Thyroid gland (tissue), 4 donors: ENCODE results near the gene UTY. TPM values are rescaled to one million over a fixed set of nuclear protein-coding genes. Genes with fewer than 3 reads are reported as not detected.

Source experiments
- DNase-seq, 2 donors: peaks; one replicate each; pipeline ENCODE4 v3.0.0-alpha.2; 2019
- H3K27ac ChIP-seq, 3 donors: fragments of 200-600 bp; sonication (generic); 1 replicate in 2 of 3; 2 replicates in 1 of 3; pipeline ENCODE4 v1.5.1; 2016 to 2019; ENCODE audit warnings: mild to moderate bottlenecking in 1 of 3, moderate library complexity in 1 of 3
- H3K27me3 ChIP-seq: fragments of 200-600 bp; sonication (generic); one replicate; pipeline ENCODE4 v1.5.1; 2019
- H3K36me3 ChIP-seq, 2 donors: fragments of 200-600 bp; sonication (generic); one replicate each; pipeline ENCODE4 v1.5.1; 2016 to 2019
- H3K4me1 ChIP-seq, 2 donors: fragments of 200-600 bp; sonication (generic); one replicate each; pipeline ENCODE4 v1.5.1; 2017 to 2019
- H3K4me3 ChIP-seq, 3 donors: fragments of 200-600 bp; sonication (generic); replicated peaks in 1 of 3; 1 replicate in 2 of 3; 2 replicates in 1 of 3; pipeline ENCODE4 v1.5.1; 2016; ENCODE audit warnings: mild to moderate bottlenecking in 1 of 3
- H3K9me3 ChIP-seq: fragments of 200-600 bp; sonication (generic); one replicate; pipeline ENCODE4 v1.5.1; 2017
- CTCF ChIP-seq, 6 experiments: fragments of 200-600 bp in 3 of 6; fragments of 450-650 bp in 3 of 6; sonication (generic) in 3 of 6; IDR thresholded peaks; one replicate each; pipeline ENCODE4 v1.5.1; 2016 to 2019; ENCODE audit warnings: antibody characterized with exemption in 6 of 6, mild to moderate bottlenecking in 2 of 6, inconsistent platforms in 1 of 6, moderate library complexity in 1 of 6
- POLR2A ChIP-seq, 2 donors: fragments of 450-650 bp; IDR thresholded peaks; one replicate each; pipeline ENCODE4 v1.6.1; 2017; ENCODE audit warnings: antibody characterized with exemption in 2 of 2, mild to moderate bottlenecking in 2 of 2, moderate library complexity in 1 of 2
- WGBS, 2 donors: methylation state at CpG; one replicate each; pipeline ENCODE4 v1.1.5; 2017; 5-methylcytosine and 5-hydroxymethylcytosine counted together
- intact Hi-C: fragments of 100-400 bp; cut with DNase I; formaldehyde crosslinking; loops from one replicate; pipeline ENCODE4 v1.15.1; 2023
- total RNA-seq, 4 donors: library from RNA; depleted of rRNA; stranded (reverse); fragments of >200 nt; gene quantifications; one replicate each; pipeline ENCODE4 v1.2.3, GENCODE V29; 2016

Gene UTY
- total RNA-seq, 4 donors from 2014 or later: 0.27 to 113 (median 57.1) TPM; not detected in 1

DNA sequence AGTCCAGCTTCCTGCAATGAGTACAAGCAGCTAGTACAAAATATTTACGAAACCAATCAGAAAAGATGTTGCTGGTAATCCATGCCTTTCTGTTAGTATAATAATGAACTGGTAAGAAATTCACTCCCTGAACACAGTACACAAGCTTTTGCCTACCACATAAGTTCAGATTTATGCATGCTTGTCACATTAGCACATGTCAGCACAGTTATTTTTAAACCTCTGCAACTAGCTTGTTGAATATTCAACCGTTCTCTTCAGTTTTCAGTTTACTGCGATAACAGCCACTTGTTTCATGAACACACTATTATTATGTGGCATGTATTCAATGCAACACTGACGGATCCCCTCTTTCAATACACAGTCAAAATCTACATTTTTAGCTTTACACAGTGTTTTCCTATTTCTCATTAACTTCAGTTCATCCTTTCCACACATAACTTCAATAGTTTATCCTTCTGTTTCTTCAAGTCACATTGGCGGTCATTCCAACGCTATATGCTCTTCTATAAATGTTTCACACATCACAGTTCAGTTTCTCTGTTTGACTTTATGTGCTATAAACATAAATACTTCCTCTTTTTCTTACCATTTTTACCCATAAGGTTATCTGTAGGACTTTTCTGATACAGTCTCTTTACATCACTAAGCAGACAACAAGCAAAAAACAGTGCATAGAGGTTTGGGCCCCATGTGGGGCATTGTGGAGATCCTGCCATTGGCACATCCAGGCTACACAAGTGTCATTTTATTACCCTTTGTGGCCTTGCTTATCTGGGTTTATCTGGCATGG lies 62.8 kb downstream of the UTY start:
- H3K27ac ChIP-seq: no peak overlapping the region
- intact Hi-C loops: no loop called here

DNA sequence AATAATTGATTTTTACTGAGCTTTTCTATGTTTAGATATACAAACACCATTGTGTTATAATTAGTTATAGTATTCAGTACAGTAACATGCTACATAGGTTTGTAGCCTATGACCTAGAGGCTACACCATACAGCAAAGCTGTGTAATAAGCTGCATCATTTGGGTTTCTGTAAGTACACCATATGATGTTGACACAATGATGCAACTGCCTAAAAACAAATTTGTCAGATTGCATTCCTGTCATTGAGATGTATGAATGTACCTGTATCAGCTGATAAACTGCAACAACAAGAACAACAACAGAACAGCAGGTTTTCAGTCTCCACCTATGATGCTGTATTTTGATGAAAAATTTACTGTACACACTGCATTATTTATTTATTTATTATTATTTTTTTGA lies 64.3 kb downstream of the UTY start:
- Histone ChIP-seq H3K27me3 (no peaks in the 10 kb centered on the region), H3K36me3 (no peaks in the 10 kb centered on the region), H3K9me3 (no peaks in the 10 kb centered on the region), H3K27ac (no peak overlapping the region), H3K4me1 (no peaks in the 10 kb centered on the region), H3K4me3 (no peak overlapping the region)
- TF ChIP-seq CTCF (IDR thresholded peaks at IDR 0.05): no peak
- TF ChIP-seq POLR2A (IDR thresholded peaks at IDR 0.05): no peak
- intact Hi-C loops: no loop called here
- no peak for DNase-seq

More for the DNA sequence above, 62.8 kb downstream of the UTY start:
- TF ChIP-seq POLR2A (IDR thresholded peaks at IDR 0.05) (no peak), CTCF (IDR thresholded peaks at IDR 0.05) (no peak)
- Histone ChIP-seq H3K27me3 (no peaks in the 10 kb centered on the region), H3K4me1 (no peaks in the 10 kb centered on the region), H3K4me3 (no peak overlapping the region), H3K9me3 (no peaks in the 10 kb centered on the region), H3K36me3 (no peaks in the 10 kb centered on the region)
- no peak for DNase-seq
- 86 to 93% methylated on average over 6 of the region's 6 CpGs for WGBS, 2 donors

DNA sequence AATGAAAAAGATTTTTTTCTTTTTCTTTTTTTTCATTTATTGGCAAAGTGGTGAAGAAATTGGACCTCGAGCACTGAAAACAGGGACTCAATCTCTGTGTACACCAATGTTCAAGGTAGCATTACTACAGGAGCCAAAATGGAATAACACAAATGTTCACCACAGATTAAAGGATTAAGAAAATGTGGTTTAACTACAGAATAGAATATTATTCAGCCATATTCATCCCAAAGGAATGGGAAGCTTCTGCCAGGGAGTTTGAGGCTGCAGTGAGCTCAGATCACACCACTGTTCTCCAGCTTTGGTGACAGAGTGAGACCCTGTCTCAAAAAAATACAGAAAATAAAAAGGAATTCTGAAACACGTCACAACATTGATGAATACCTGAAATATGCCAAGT lies 81.0 kb downstream of the UTY start:
- WGBS, 2 donors: 85 to 94% methylated on average over 2 of the region's 2 CpGs
- intact Hi-C loops: no loop called here
- Histone ChIP-seq H3K27me3 (no peaks in the 10 kb centered on the region), H3K4me3 (no peak overlapping the region), H3K9me3 (no peaks in the 10 kb centered on the region), H3K4me1 (no peaks in the 10 kb centered on the region), H3K36me3 (no peaks in the 10 kb centered on the region), H3K27ac (no peak overlapping the region)
- no peak for TF ChIP-seq CTCF (IDR thresholded peaks at IDR 0.05)
- no peak for TF ChIP-seq POLR2A (IDR thresholded peaks at IDR 0.05)
- no peak for DNase-seq

DNA sequence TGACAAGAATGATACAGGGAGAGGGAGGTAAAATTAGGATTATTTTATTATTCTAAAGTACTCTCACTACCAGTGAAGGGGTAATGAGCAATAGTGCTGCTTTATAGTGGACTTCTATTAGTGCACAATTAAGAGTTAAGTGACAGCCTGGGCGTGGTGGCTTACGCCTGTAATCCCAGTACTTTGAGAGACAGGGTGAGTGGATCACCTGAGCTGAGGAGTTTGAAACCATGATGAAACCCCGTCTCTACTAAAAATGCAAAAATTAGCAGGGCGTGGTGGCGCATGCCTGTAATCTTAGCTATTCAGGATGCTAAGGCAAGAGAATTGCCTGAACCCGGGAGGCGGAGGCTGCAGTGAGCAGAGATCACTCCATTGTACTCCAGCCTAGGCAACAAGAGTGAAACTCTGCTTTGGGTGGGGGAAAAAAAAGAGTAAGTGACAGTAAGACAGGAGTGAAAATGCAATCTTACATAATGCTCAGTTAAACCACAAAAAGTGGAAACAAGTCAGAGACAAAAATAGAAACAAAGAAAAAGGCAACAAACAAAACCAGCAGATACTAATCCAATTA lies 98.6 kb downstream of the UTY start:
- Histone ChIP-seq H3K4me3 (no peak overlapping the region), H3K27me3 (no peaks in the 10 kb centered on the region), H3K27ac (no peak overlapping the region), H3K9me3 (no peaks in the 10 kb centered on the region), H3K36me3 (no peaks in the 10 kb centered on the region), H3K4me1 (no peaks in the 10 kb centered on the region)
- TF ChIP-seq POLR2A (IDR thresholded peaks at IDR 0.05) (no peak), CTCF (IDR thresholded peaks at IDR 0.05) (no peak)
- 90 to 91% methylated on average over 7 of the region's 7 CpGs for WGBS, 2 donors
- intact Hi-C loops: no loop called here
- DNase-seq: no peak
